ENCODE results near the gene TPGS2.

TPGS2 gene

DNA sequence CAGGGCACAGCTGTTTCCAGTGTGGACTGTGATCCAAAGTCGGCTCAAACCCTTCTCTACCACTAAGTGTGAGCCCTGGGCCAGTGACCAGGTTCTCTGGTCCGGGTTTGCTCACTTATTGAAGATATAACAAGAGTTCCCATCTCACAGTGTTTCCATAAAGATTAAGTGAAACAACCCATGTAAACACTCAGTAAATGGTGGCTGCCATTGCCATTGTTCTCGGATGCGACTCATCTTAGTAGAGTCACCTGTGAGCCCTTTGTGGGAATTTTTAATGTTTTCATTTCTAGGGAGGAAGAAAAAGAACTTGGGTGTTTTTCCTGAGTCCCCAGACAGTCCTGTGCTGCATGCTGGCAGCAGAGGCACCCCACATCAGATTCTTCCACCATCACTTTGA is 53.4 kb downstream of the TPGS2 start:
- no peaks in the 10 kb centered on the region for H3K9me3 ChIP-seq (replicated peaks in 1 of 2; ENCODE audit: control insufficient read depth in 2 of 2, insufficient read depth in 1 of 2, low read depth in 1 of 2, low read length in 2 of 2)
- no peaks in the 10 kb centered on the region for H3K27me3 ChIP-seq (ENCODE audit: control insufficient read depth in 3 of 3, insufficient read depth in 3 of 3, low read depth in 1 of 3, low read length in 3 of 3)
- no peak overlapping the region for H2BK5ac ChIP-seq (ENCODE audit: low read length)
- peaks cover 0 to 3% of the 10 kb centered on the region in 2 donors for H3K4me1 ChIP-seq (ENCODE audit: control insufficient read depth in 2 of 2, insufficient read depth in 1 of 2, low read depth in 1 of 2, low read length in 2 of 2)
- H2BK15ac ChIP-seq (ENCODE audit: low read length) = no peak overlapping the region
- no peak overlapping the region for H3K18ac ChIP-seq (ENCODE audit: low read length)
- no peak overlapping the region for H2BK120ac ChIP-seq (ENCODE audit: low read depth, low read length)
- H3K9ac ChIP-seq (ENCODE audit: low read depth, low read length, poor library complexity) = no peak overlapping the region
- H3K36me3 ChIP-seq (replicated peaks in 1 of 2; ENCODE audit: control insufficient read depth in 2 of 2, insufficient read depth in 2 of 2, low read length in 2 of 2) = peaks cover 15 to 81% of the 10 kb centered on the region in 2 donors
- no peak for DNase-seq (ENCODE audit: low spot score)
- no peak overlapping the region for H2BK12ac ChIP-seq (ENCODE audit: low read length)
- no peak overlapping the region for H3K27ac ChIP-seq (replicated peaks; ENCODE audit: low read length)
- no peak overlapping the region for H2AFZ ChIP-seq (ENCODE audit: low read length)
- no CpG with 5 or more reads among the region's 4 CpGs for WGBS, 2 donors (ENCODE audit: extremely low coverage in 2 of 2, insufficient read length in 2 of 2, insufficient replicate concordance in 1 of 2)
- no peak overlapping the region for H2AK5ac ChIP-seq (ENCODE audit: low read depth, low read length)
- H3K79me1 ChIP-seq (ENCODE audit: low read depth, low read length) = no peaks in the 10 kb centered on the region
- H4K91ac ChIP-seq (ENCODE audit: low read depth, low read length, poor library complexity) = no peak overlapping the region
- no peak overlapping the region for H3K4me3 ChIP-seq (ENCODE audit: low read length in 2 of 2)
- no peak overlapping the region for H3K4ac ChIP-seq (ENCODE audit: low read length)
- no peak overlapping the region for H3K14ac ChIP-seq (ENCODE audit: low read length)
- H4K8ac ChIP-seq (ENCODE audit: low read depth, low read length) = no peak overlapping the region
- no peak overlapping the region for H3K4me2 ChIP-seq (ENCODE audit: insufficient read depth, low read length, poor library complexity, severe bottlenecking)
- no peak overlapping the region for H3K23ac ChIP-seq (ENCODE audit: low read depth, low read length, poor library complexity)

DNA sequence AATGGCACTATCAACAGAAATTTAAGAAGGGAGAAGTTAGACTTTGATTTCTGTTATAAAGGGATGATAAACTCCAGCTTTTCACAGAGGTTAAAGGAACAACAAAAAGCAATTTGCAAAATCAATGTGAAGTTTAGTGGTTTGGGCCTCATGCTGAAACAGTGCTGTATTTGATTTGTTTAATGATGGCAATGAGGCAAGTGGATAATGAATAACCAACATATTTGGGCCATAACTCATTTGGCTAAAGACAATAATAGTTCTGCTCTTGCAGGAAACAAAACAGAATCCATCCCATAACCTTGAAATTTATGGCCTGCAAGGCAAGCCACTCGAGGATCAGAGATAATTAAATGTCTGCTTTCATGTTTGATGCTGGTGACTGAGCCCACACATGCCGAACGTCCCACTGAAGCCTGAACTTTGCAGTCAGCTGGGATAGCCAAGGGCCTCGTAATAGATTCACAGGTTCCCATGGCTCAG is 56.5 kb downstream of the TPGS2 start:
- Histone ChIP-seq H4K91ac (ENCODE audit: low read depth, low read length, poor library complexity) (no peak overlapping the region), H3K79me1 (ENCODE audit: low read depth, low read length) (no peaks in the 10 kb centered on the region), H3K36me3 (replicated peaks in 1 of 2; ENCODE audit: control insufficient read depth in 2 of 2, insufficient read depth in 2 of 2, low read length in 2 of 2) (peaks cover 15 to 77% of the 10 kb centered on the region in 2 donors), H3K27me3 (ENCODE audit: control insufficient read depth in 3 of 3, insufficient read depth in 3 of 3, low read depth in 1 of 3, low read length in 3 of 3) (no peaks in the 10 kb centered on the region), H3K9ac (ENCODE audit: low read depth, low read length, poor library complexity) (no peak overlapping the region), H3K18ac (ENCODE audit: low read length) (no peak overlapping the region), H2AFZ (ENCODE audit: low read length) (no peak overlapping the region), H2BK120ac (ENCODE audit: low read depth, low read length) (no peak overlapping the region), H3K4me1 (ENCODE audit: control insufficient read depth in 2 of 2, insufficient read depth in 1 of 2, low read depth in 1 of 2, low read length in 2 of 2) (peaks cover 0 to 3% of the 10 kb centered on the region in 2 donors), H3K4ac (ENCODE audit: low read length) (no peak overlapping the region), H3K14ac (ENCODE audit: low read length) (no peak overlapping the region), H3K27ac (replicated peaks; ENCODE audit: low read length) (no peak overlapping the region), H4K8ac (ENCODE audit: low read depth, low read length) (no peak overlapping the region), H2BK15ac (ENCODE audit: low read length) (no peak overlapping the region), H3K9me3 (replicated peaks in 1 of 2; ENCODE audit: control insufficient read depth in 2 of 2, insufficient read depth in 1 of 2, low read depth in 1 of 2, low read length in 2 of 2) (no peaks in the 10 kb centered on the region), H2BK12ac (ENCODE audit: low read length) (no peak overlapping the region), H3K4me2 (ENCODE audit: insufficient read depth, low read length, poor library complexity, severe bottlenecking) (no peak overlapping the region), H2BK5ac (ENCODE audit: low read length) (no peak overlapping the region), H3K4me3 (ENCODE audit: low read length in 2 of 2) (no peak overlapping the region), H2AK5ac (ENCODE audit: low read depth, low read length) (no peak overlapping the region), H3K23ac (ENCODE audit: low read depth, low read length, poor library complexity) (no peak overlapping the region)
- WGBS, 2 donors (ENCODE audit: extremely low coverage in 2 of 2, insufficient read length in 2 of 2, insufficient replicate concordance in 1 of 2) = no CpG with 5 or more reads among the region's 4 CpGs
- no peak for DNase-seq (ENCODE audit: low spot score)

DNA sequence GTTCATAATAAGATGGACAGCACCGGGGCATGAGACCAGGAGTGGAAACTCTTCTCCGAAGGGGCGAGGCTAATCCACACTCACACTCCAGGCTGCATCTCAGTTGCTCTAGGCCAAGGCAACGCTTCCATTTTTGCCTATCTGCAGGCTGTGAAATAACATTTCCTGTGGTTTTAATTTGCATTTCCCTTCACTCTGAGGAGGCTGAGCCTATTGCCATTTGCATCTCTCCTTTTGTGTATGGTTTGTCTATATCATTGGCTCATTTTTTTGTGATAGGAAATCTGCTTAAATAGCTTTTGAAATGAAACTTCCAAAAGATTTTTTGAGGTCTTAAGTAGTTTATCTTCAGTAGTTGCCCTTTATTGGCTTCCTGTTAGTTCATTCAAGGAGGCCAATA is 57.6 kb downstream of the TPGS2 start:
- Histone ChIP-seq H2BK15ac (ENCODE audit: low read length) (no peak overlapping the region), H2BK120ac (ENCODE audit: low read depth, low read length) (no peak overlapping the region), H3K27me3 (ENCODE audit: control insufficient read depth in 3 of 3, insufficient read depth in 3 of 3, low read depth in 1 of 3, low read length in 3 of 3) (no peaks in the 10 kb centered on the region), H3K27ac (replicated peaks; ENCODE audit: low read length) (no peak overlapping the region), H3K4ac (ENCODE audit: low read length) (no peak overlapping the region), H3K9ac (ENCODE audit: low read depth, low read length, poor library complexity) (no peak overlapping the region), H4K8ac (ENCODE audit: low read depth, low read length) (no peak overlapping the region), H2BK5ac (ENCODE audit: low read length) (no peak overlapping the region), H2AK5ac (ENCODE audit: low read depth, low read length) (no peak overlapping the region), H3K23ac (ENCODE audit: low read depth, low read length, poor library complexity) (no peak overlapping the region), H2BK12ac (ENCODE audit: low read length) (no peak overlapping the region), H3K14ac (ENCODE audit: low read length) (no peak overlapping the region), H3K4me2 (ENCODE audit: insufficient read depth, low read length, poor library complexity, severe bottlenecking) (no peak overlapping the region), H3K18ac (ENCODE audit: low read length) (no peak overlapping the region), H3K4me1 (ENCODE audit: control insufficient read depth in 2 of 2, insufficient read depth in 1 of 2, low read depth in 1 of 2, low read length in 2 of 2) (peaks cover 0 to 3% of the 10 kb centered on the region in 2 donors), H3K36me3 (replicated peaks in 1 of 2; ENCODE audit: control insufficient read depth in 2 of 2, insufficient read depth in 2 of 2, low read length in 2 of 2) (peaks cover 15 to 76% of the 10 kb centered on the region in 2 donors), H3K4me3 (ENCODE audit: low read length in 2 of 2) (no peak overlapping the region), H2AFZ (ENCODE audit: low read length) (no peak overlapping the region), H4K91ac (ENCODE audit: low read depth, low read length, poor library complexity) (no peak overlapping the region), H3K9me3 (replicated peaks in 1 of 2; ENCODE audit: control insufficient read depth in 2 of 2, insufficient read depth in 1 of 2, low read depth in 1 of 2, low read length in 2 of 2) (no peaks in the 10 kb centered on the region), H3K79me1 (ENCODE audit: low read depth, low read length) (no peaks in the 10 kb centered on the region)
- WGBS, 2 donors (ENCODE audit: extremely low coverage in 2 of 2, insufficient read length in 2 of 2, insufficient replicate concordance in 1 of 2) = no CpG with 5 or more reads among the region's 4 CpGs
- no peak for DNase-seq (ENCODE audit: low spot score)

DNA sequence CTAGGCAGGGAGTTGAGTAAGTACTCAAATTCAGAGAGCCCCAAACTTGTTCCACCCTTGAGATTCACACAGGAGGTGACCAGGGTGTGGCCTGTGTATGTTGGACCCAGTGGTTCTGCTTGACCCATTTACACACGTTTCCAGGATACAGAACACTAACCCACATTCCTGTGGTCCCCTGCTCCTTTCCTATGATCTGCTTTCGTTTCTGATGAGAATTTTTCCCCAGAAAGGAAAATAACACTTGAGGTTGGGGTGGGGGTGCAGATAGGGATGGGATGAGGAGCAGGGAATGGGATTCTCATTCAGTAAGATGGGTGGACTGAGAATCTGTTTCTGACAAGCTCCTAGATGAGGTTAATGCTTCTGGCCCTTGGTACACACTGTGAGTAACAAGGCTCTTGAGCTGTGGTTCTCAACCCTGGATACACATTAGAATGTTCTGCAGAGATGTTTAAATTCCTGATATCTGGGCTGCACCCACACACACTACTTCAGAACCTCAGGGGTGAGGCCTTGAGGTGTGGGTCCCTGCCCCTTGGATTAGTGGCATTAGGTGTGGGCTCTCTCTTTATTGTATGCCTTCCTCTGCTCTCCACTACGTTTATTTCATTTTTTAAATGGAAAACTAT is 58.4 kb downstream of the TPGS2 start:
- H3K27me3 ChIP-seq (ENCODE audit: control insufficient read depth in 3 of 3, insufficient read depth in 3 of 3, low read depth in 1 of 3, low read length in 3 of 3) = no peaks in the 10 kb centered on the region
- H3K9me3 ChIP-seq (replicated peaks in 1 of 2; ENCODE audit: control insufficient read depth in 2 of 2, insufficient read depth in 1 of 2, low read depth in 1 of 2, low read length in 2 of 2) = peaks cover 0 to 3% of the 10 kb centered on the region in 2 donors
- no peak overlapping the region for H3K4me2 ChIP-seq (ENCODE audit: insufficient read depth, low read length, poor library complexity, severe bottlenecking)
- peaks cover 15 to 76% of the 10 kb centered on the region in 2 donors for H3K36me3 ChIP-seq (replicated peaks in 1 of 2; ENCODE audit: control insufficient read depth in 2 of 2, insufficient read depth in 2 of 2, low read length in 2 of 2)
- no CpG with 5 or more reads among the region's 3 CpGs for WGBS, 2 donors (ENCODE audit: extremely low coverage in 2 of 2, insufficient read length in 2 of 2, insufficient replicate concordance in 1 of 2)
- DNase-seq (ENCODE audit: low spot score) = no peak
- no peak overlapping the region for H3K18ac ChIP-seq (ENCODE audit: low read length)
- no peak overlapping the region for H2BK12ac ChIP-seq (ENCODE audit: low read length)
- no peak overlapping the region for H2BK5ac ChIP-seq (ENCODE audit: low read length)
- H4K91ac ChIP-seq (ENCODE audit: low read depth, low read length, poor library complexity) = no peak overlapping the region
- no peak overlapping the region for H2AK5ac ChIP-seq (ENCODE audit: low read depth, low read length)
- H3K9ac ChIP-seq (ENCODE audit: low read depth, low read length, poor library complexity) = no peak overlapping the region
- H4K8ac ChIP-seq (ENCODE audit: low read depth, low read length) = no peak overlapping the region
- H2BK120ac ChIP-seq (ENCODE audit: low read depth, low read length) = no peak overlapping the region
- no peak overlapping the region for H3K27ac ChIP-seq (replicated peaks; ENCODE audit: low read length)
- no peak overlapping the region for H3K23ac ChIP-seq (ENCODE audit: low read depth, low read length, poor library complexity)
- no peak overlapping the region for H3K4ac ChIP-seq (ENCODE audit: low read length)
- H3K4me1 ChIP-seq (ENCODE audit: control insufficient read depth in 2 of 2, insufficient read depth in 1 of 2, low read depth in 1 of 2, low read length in 2 of 2) = peaks cover 0 to 3% of the 10 kb centered on the region in 2 donors
- no peak overlapping the region for H3K4me3 ChIP-seq (ENCODE audit: low read length in 2 of 2)
- H3K14ac ChIP-seq (ENCODE audit: low read length) = no peak overlapping the region
- H2AFZ ChIP-seq (ENCODE audit: low read length) = no peak overlapping the region
- H3K79me1 ChIP-seq (ENCODE audit: low read depth, low read length) = no peaks in the 10 kb centered on the region
- no peak overlapping the region for H2BK15ac ChIP-seq (ENCODE audit: low read length)

Measured in neuronal stem cell (in vitro differentiated cells).